BLaER1 treated with 17β-estradiol and CSF1 and Interleukin-3, amounts not matched to agents 10 nM and 100 nM (cell line): ENCODE measurements around the gene ALOX15B.

Source experiments
- H3K27ac ChIP-seq, 11 experiments: shearing (Covaris generic); formaldehyde crosslinking; 2 replicates each; pipeline ENCODE4 v1.8.1; 2022
- H3K27me3 ChIP-seq, 11 experiments: shearing (Covaris generic); formaldehyde crosslinking; 2 replicates each; pipeline ENCODE4 v1.8.1; 2022
- H3K36me3 ChIP-seq, 11 experiments: shearing (Covaris generic); formaldehyde crosslinking; 2 replicates each; pipeline ENCODE4 v1.8.1; 2022
- H3K4me1 ChIP-seq, 10 experiments: shearing (Covaris generic); formaldehyde crosslinking; 2 replicates each; pipeline ENCODE4 v1.8.1; 2022
- H3K4me2 ChIP-seq, 11 experiments: shearing (Covaris generic); formaldehyde crosslinking; 2 replicates each; pipeline ENCODE4 v1.8.1; 2022
- H3K4me3 ChIP-seq, 10 experiments: shearing (Covaris generic); formaldehyde crosslinking; 2 replicates each; pipeline ENCODE4 v1.8.1; 2022
- H3K9ac ChIP-seq, 11 experiments: shearing (Covaris generic); formaldehyde crosslinking; 2 replicates each; pipeline ENCODE4 v1.8.1; 2022
- H3K9me3 ChIP-seq, 11 experiments: shearing (Covaris generic); formaldehyde crosslinking; replicated peaks in 1 of 11; 2 replicates each; pipeline ENCODE4 v1.8.1; 2022
- H4K20me1 ChIP-seq, 11 experiments: shearing (Covaris generic); formaldehyde crosslinking; 2 replicates each; pipeline ENCODE4 v1.8.1; 2022
- Cebpa-rat ChIP-seq, 11 experiments: shearing (Covaris generic); IDR thresholded peaks; 2 replicates each; pipeline ENCODE4 v1.8.1; 2022

Gene ALOX15B

DNA sequence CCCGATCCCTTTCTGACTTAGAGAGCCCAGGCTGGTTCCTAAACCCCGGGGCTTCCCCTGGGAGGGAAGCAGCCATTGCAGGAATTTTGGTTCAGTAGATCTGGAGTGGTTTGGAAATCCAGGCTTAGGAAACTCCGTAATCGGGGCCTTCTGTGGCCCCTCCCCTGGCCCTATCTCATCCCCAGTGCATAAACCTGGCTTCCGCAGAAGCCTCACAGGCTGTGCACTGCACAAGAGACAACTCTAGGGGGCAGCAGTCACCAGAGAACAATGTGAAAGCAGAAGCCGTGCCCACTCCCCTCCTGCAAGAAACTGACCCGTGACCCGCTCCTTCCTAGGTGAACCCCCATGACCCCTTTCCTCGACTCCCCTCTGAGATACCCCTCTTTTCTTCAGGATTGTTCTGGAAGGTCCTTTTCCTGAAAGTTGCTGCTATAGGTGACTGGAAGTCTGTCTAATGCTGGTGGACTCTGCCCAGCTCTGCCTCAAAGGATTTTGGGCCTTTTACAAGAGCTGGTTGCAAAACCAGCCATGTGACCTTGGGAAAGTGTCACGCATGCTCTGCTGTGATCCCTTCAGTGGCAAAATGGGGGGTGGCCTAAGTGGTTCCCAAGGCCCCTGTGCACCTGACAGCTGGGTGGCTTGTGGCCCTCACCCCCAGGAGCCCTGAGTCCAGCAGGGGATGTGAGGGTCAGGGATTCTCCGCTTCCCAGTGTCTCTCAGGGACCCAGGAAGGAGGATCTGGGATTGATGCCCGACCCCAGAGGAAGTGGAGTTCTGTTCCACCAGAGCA, 22.0 kb upstream of the ALOX15B start:
- no peaks in the 10 kb centered on the region for H3K9me3 ChIP-seq
- H3K36me3 ChIP-seq: no peaks in the 10 kb centered on the region
- peaks cover 0 to 16% (median 0%) of the 10 kb centered on the region in 11 experiments; a peak in 5 of 22 replicates for H4K20me1 ChIP-seq
- H3K4me3 ChIP-seq: peak overlapping the region in 9 of 10 experiments; percentile 1 to 61 (median 38); a peak in 13 of 20 replicates
- H3K27ac ChIP-seq: peak overlapping the region in 2 of 11 experiments; percentile 13 to 65; a peak in 2 of 22 replicates
- H3K4me2 ChIP-seq: peak overlapping the region; percentile 45 to 86 (median 70)
- H3K9ac ChIP-seq: peak overlapping the region in 6 of 11 experiments; percentile 7 to 47 (median 40); a peak in 5 of 22 replicates
- TF ChIP-seq Cebpa-rat (IDR thresholded peaks at IDR 0.05): no peak
- peaks cover 33 to 74% (median 57%) of the 10 kb centered on the region in 10 experiments for H3K4me1 ChIP-seq
- H3K27me3 ChIP-seq: peaks cover 17 to 80% (median 68%) of the 10 kb centered on the region in 11 experiments

DNA sequence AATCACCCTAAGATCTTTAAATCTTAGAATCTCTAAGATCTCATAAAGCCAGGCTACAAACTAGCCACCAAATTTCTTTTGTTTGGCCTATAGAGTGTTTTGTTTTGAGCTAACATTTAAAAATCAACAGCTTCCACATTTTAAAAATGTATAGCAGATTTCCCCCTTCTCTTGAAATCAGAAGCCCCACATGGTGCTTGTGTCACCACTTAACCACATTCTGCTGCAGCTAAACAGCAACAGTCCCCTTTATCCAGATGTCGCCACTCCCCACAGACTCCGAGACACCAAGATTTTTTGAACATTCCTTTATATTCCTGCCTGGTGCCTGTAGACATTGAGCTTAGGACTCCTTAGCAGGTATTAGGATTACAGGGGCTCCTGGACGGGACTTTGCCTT, 20.4 kb upstream of the ALOX15B start:
- no peaks in the 10 kb centered on the region for H3K36me3 ChIP-seq
- peak overlapping the region in 7 of 11 experiments; percentile 22 to 86 (median 79); a peak in 13 of 22 replicates for H3K4me2 ChIP-seq

GRCh38 chr17:8019166-8019565, 19.7 kb upstream of the ALOX15B start:
- H3K4me1 ChIP-seq: peaks cover 16 to 82% (median 42%) of the 10 kb centered on the region in 10 experiments
- H3K4me2 ChIP-seq: peak overlapping the region in 6 of 11 experiments; percentile 51 to 86 (median 80); a peak in 10 of 22 replicates
- peaks cover 0 to under 1% (median 0%) of the 10 kb centered on the region in 11 experiments; a peak in 2 of 22 replicates for H4K20me1 ChIP-seq
- H3K27ac ChIP-seq: peak overlapping the region in 5 of 11 experiments; percentile 6 to 65 (median 60); a peak in 7 of 22 replicates
- no peaks in the 10 kb centered on the region for H3K9me3 ChIP-seq
- peaks cover 17 to 58% (median 56%) of the 10 kb centered on the region in 11 experiments for H3K27me3 ChIP-seq
- no peak for TF ChIP-seq Cebpa-rat (IDR thresholded peaks at IDR 0.05)
- H3K36me3 ChIP-seq: no peaks in the 10 kb centered on the region
- H3K4me3 ChIP-seq: no peak overlapping the region
- H3K9ac ChIP-seq: peak overlapping the region in 2 of 11 experiments; percentile 36 to 38; a peak in 4 of 22 replicates

More for the DNA sequence above, 20.4 kb upstream of the ALOX15B start:
- TF ChIP-seq Cebpa-rat (IDR thresholded peaks at IDR 0.05): no peak
- Histone ChIP-seq H3K9me3 (no peaks in the 10 kb centered on the region), H3K27me3 (peaks cover 17 to 65% (median 60%) of the 10 kb centered on the region in 11 experiments), H3K9ac (peak overlapping the region in 6 of 11 experiments; percentile 28 to 48 (median 37); a peak in 9 of 22 replicates), H3K4me3 (no peak overlapping the region), H3K27ac (peak overlapping the region in 6 of 11 experiments; percentile 9 to 65 (median 56); a peak in 10 of 22 replicates), H4K20me1 (peaks cover 0 to 7% (median 0%) of the 10 kb centered on the region in 11 experiments; a peak in 4 of 22 replicates), H3K4me1 (peaks cover 23 to 82% (median 48%) of the 10 kb centered on the region in 10 experiments)

GRCh38 chr17:8019665-8020650, 18.9 kb upstream of the ALOX15B start:
- Histone ChIP-seq H3K4me1 (peaks cover 14 to 90% (median 44%) of the 10 kb centered on the region in 10 experiments; a peak in 19 of 20 replicates), H3K9me3 (no peaks in the 10 kb centered on the region), H4K20me1 (no peaks in the 10 kb centered on the region; a peak in 2 of 22 replicates), H3K9ac (peak overlapping the region in 2 of 11 experiments; percentile 36 to 38; a peak in 3 of 22 replicates), H3K27me3 (peaks cover 15 to 50% (median 48%) of the 10 kb centered on the region in 11 experiments), H3K36me3 (no peaks in the 10 kb centered on the region), H3K4me2 (peak overlapping the region in 5 of 11 experiments; percentile 70 to 86 (median 82); a peak in 10 of 22 replicates), H3K27ac (peak overlapping the region in 5 of 11 experiments; percentile 6 to 65 (median 60); a peak in 7 of 22 replicates), H3K4me3 (no peak overlapping the region)
- TF ChIP-seq Cebpa-rat (IDR thresholded peaks at IDR 0.05): no peak

GRCh38 chr17:8020776-8021564, 17.9 kb upstream of the ALOX15B start:
- no peak overlapping the region for H3K9ac ChIP-seq
- H3K9me3 ChIP-seq: no peaks in the 10 kb centered on the region
- no peaks in the 10 kb centered on the region for H3K36me3 ChIP-seq
- peak overlapping the region in 4 of 11 experiments; percentile 70 to 86 (median 80); a peak in 7 of 22 replicates for H3K4me2 ChIP-seq
- no peak overlapping the region for H3K4me3 ChIP-seq
- no peak for TF ChIP-seq Cebpa-rat (IDR thresholded peaks at IDR 0.05)
- H4K20me1 ChIP-seq: no peaks in the 10 kb centered on the region; a peak in 1 of 22 replicates
- H3K27ac ChIP-seq: peak overlapping the region in 1 of 11 experiments; percentile 65; a peak in 1 of 22 replicates
- H3K4me1 ChIP-seq: peaks cover 14 to 93% (median 42%) of the 10 kb centered on the region in 10 experiments; a peak in 19 of 20 replicates
- peaks cover 6 to 40% (median 38%) of the 10 kb centered on the region in 11 experiments for H3K27me3 ChIP-seq

DNA sequence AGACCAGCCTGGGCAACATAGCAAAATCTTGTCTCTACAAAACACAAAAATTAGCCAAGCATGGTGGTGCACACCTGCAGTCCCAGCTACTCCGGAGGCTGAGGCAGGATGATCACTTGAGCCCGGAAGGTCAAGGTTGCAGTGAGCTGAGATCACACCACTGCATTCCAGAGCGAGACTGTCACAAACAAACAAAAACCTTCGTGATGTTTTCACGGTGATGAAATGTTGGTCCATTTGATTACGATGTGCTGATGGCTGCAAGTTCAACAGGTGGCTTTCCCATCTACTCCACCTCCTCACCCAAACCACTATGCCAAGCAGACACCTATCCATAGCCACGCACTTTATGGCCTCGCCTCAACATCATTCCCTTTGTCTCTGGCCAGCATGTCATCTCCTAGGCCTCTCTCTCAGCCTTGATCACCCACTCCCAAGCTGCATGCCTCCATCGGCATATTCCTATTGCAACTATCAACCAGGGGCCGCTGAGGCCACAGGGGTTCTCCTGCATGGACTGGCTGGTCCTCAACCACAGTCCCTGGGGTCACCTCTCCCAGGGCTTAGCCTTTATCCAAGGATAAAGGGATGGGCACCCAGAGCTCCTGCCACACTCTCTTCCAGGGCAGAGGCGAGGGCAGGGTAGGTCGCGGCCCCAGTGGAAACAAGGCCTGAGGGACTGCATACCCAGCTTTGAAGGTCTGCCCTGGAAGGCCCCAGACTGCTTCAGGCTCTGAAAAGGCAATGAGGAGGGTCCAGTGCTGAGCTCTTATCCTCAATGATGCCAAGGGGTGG, 17.1 kb upstream of the ALOX15B start:
- no peaks in the 10 kb centered on the region for H3K36me3 ChIP-seq
- H3K4me3 ChIP-seq: no peak overlapping the region
- H4K20me1 ChIP-seq: no peaks in the 10 kb centered on the region
- no peak overlapping the region for H3K9ac ChIP-seq
- H3K4me1 ChIP-seq: peaks cover 7 to 85% (median 35%) of the 10 kb centered on the region in 10 experiments; a peak in 18 of 20 replicates
- TF ChIP-seq Cebpa-rat (IDR thresholded peaks at IDR 0.05): no peak
- H3K9me3 ChIP-seq: no peaks in the 10 kb centered on the region
- peaks cover 0 to 32% (median 30%) of the 10 kb centered on the region in 11 experiments; a peak in 19 of 22 replicates for H3K27me3 ChIP-seq
- peak overlapping the region in 1 of 11 experiments; percentile 11; a peak in 3 of 22 replicates for H3K27ac ChIP-seq
- peak overlapping the region in 4 of 11 experiments; percentile 26 to 75 (median 72); a peak in 5 of 22 replicates for H3K4me2 ChIP-seq
